Femur (tissue), 1 donor: Measurements from ENCODE around the gene OXGR1.
A peak's percentile ranks its signal among the peaks of the same experiment; 100 is the strongest.
"Not testable (repeated sequence)": the region's sequence is repeated elsewhere in the genome, so short reads cannot be mapped to it uniquely, and the experiment has no call there.

Source experiments
- DNase-seq: peaks from one replicate; pipeline ENCODE4 v3.0.0-alpha.2; 2017

The OXGR1 gene

DNA sequence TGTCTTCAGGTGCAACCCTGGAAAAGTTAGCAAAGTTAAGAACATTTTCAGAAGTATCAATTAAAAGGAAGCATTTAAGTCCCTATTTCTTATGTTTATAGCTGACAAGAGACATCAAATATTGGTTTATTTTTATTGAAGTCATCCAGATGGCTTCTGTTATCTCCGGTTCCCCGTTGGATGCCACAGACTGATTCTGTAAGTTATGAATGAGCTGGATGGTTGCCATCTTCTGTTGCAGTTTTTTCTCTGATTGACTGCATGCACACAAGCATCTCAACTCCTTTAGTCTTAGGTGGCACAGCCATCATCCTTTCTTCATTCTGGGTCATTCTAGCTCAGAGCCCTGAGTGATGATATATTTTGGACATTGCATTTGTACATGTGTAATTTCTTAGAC, 10.6 kb upstream of the OXGR1 start:
- DNase-seq = no peak

DNA sequence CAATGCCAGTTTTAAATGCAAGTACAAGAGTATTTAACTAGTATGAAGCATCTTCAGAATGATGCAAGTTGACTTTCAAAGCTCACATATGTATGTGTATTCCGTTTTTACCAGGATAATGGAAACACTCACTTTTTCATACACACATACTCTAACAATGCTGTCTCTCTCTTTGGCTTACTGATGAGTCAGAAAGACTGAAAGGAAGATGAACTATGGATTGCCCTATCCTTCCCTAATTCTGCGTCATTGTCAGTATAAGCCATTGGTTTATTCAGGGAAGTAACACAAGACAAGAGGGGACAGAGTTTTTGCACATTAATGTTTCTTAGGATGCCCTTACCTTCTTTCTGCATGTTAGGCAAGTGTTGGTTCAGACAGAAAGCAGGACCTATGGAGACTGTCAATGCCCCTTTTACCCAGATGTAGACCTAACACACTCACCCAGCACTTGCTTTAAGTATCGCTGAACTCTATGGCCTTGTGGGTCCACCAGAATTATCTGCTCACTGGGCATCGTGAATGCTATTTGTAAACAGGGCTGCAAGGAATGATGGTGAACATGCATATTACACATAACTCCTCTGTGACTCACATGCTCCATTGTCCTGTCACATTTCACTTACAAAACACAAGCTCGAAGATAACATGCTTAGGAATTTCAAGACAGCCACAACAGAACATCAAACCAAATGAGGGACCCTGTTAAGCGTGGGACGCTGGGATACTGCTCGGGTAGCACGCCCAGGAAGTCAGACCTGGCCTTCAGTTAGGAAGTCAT, 10.0 kb upstream of the OXGR1 start:
- DNase-seq = no peak

- DNase-seq = no peak
These were observed 8.8 kb upstream of the OXGR1 start for GRCh38 chr13:97003071-97003470.

DNA sequence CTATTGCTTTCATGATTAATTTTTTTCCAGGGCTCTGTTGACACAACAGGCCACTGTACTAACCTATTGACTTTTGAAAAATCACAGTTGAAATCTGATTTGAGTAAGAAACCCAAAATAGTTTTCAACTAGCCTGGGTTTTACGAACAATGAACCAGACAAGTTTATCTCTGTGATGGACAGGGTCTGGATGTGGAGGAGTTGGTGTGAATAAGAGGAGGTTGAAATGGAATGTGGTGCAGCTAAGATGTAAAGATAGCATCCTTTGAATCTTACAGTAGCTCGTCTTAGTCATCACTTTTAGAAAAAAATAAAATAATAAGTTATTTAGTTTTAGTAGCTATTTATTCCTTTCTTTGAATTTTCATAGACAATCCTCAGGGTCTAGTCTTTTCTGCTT, 8.3 kb upstream of the OXGR1 start:
- DNase-seq = no peak

DNA sequence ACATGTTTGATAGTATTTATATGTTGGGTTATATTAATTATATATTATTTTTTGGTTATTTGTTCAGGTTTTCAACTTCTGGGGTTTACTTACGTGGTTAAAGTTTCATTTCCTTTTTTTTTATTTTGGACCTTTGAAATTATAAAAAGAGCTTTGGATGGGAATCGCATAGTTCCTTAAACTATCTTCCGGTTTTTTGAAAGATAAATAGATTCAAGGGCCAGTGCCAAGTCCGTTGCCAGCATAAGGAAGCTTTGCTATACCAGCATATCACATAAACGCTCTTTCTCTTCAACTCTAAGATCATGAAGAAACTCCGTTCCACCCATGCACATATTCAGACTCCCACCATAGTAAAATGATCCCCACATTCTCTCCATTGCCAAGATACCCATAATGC, 7.4 kb upstream of the OXGR1 start:
- no peak for DNase-seq

DNA sequence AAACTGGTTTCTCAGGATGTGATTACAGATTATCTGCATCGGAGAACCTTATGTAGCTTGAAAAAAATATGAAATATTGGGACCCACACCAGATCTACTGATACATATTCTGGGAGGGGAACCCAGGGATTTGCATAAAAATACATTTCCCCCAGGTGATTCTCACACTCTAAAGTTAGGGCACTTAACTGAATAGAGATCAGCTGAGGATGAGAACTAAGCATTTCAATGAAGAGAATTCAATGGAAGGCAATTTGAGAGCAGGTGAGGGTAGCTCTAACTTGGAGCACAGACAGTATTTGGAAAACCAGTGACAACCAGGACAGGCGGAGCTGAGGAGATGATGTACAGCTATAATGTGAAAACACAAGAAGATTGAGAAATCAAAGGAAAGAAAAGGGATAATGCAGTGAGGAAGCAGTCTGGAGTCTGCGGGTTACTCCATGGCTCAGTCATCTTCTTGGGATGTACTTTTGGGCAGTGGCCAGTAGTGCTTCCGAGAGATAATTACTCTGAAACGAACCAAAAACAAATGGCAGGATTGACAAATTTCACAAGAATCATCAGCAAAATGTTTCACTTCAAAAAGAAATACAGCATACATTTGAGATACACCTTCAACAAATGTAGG, 6.1 kb upstream of the OXGR1 start:
- no peak for DNase-seq

DNA sequence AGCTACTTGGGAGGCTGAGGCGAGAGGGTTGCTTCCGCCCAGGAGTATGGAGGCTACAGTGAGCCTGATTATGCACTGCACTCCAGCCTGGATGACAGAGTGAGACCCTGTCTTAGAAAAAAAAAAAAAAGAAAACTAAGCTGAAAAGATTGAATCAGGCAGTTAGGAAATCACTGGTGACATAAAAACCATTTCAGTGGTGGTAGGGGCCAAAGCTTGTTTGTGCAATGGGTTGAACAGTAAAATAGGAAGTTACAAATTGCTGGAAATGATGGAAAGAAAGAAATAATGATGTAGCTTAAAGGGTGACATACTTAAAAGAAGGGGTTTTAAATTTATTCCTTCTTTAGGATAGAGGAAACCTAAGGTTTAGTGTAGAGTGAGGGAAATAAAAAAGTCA, 4.8 kb upstream of the OXGR1 start:
- DNase-seq = no peak

- DNase-seq = no peak
These were observed 3.8 kb upstream of the OXGR1 start for GRCh38 chr13:96998051-96998450.

DNA sequence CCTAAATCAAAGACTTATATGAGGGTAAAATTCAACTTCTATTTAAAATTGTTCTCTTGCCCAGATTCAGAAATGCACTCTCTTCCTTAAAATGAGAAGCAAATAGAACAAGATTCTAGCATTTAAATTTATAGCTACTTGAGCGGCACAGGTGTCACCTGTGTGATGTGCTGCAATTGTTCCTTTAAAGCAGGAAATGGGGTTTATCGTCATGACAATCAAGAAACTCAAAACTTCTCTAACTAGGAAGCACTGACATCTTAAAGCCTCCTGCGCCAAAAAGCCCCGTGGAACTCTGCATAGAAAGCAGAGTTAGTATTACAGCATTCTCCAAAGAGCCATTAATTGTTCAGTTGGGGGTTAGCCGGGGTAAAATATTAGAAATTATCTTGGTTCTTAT, 2.6 kb upstream of the OXGR1 start:
- DNase-seq = no peak

DNA sequence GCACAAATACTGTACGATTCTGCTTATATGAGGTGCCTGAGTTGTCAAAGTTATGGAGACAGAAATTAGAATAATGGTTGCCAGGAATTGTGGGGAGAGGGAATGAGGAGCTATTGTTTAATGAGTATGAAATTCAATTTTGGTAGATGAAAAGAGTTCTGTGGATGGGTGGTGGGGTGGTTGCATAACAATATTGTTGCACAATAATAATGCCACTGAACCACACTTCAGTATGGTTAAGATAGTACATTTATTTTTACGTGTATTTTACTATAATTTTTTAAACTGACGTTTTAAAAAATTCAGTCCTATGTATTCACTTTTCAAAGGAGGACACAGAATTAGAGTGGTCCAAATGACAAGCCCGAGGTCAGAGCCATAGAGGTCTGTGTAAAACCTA, 1.8 kb upstream of the OXGR1 start:
- DNase-seq = no peak

GRCh38 chr13:96994858-96995243, 575 bp upstream of the OXGR1 start:
- no peak for DNase-seq

- peak; percentile 52 for DNase-seq
These were observed 651 bp downstream of the OXGR1 start for GRCh38 chr13:96993634-96994016.

GRCh38 chr13:96992633-96993032, 1.6 kb downstream of the OXGR1 start:
- no peak for DNase-seq

DNA sequence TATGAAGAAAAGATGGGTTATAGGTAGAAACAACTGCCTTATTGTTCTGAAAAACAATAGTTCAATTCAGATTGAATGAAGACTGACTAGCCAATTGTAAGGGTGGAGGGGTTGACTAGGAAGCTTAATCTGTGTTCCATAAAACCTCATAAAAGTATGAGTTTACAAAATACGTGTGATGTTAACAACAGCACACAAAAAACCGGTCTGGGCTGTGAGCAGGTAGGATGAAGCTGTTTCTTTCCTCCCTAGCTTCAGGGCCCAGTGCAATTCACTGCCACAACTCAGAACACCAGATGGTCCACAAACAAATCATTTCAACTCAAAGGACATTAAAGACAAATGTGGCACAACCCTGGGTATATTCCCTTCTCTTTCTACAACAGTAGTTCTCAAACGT, 3.2 kb downstream of the OXGR1 start:
- DNase-seq = no peak

DNA sequence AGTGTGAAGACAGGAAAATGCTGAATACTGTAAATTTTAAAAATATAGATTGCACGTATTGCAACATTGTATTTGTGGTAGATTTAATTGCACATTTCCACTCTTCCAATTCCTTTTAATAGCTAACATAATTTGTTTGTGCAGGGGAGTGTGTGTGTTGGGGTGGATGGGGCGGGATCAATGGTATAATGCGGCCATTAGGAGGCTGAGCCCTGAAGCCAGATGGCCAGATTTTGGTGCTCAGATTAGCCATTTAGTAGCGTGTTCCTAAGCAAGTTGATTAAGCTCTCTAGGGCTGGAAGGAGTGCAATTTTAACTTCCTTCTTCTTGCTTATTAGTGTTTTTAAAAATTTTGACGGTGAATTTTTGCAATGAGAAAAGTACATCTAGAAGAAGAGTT, 5.8 kb downstream of the OXGR1 start:
- no peak for DNase-seq

DNA sequence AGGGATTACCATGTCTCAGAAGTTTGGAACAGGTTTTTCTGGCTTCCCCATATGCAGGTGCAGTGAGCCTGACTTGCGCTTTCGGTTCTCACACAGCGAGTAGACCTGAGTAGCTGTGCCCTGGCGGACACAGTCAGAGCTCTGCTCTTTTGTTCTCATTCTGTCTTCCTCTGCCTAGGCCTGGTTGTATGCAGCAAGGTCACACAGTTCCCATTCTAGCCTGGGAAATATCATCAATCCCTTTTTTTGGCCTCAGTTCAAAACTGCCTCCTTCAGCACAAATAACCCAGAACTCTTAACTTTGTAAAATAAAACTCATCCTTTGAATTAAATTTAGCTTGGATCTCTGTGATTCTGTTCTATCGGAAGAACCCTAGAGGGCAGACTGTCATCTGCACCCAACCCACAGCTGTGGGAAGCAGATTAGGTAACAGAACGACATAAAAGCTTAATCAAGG, 10.2 kb downstream of the OXGR1 start:
- DNase-seq = no peak

DNA sequence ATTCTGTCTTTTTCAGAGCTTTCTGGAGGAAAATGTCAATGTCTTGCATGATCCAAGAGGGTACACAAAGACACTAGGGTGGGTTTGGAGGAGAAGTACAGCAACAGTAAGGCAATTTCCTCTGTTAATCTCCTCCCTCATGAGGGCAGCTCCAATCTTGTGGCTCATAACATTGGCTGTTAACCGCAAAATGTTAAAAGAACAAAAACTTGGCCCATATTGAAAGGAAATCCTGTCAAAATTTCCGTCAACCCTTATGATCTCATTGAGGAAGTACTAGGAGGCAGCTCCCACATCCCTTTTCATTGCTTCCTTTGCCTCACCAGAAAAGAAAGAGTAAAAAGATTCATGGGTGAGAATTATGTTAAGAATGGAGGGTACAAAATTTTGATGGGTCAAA, 11.6 kb downstream of the OXGR1 start:
- no peak for DNase-seq

- DNase-seq = not testable (repeated sequence)
These were observed 14.4 kb downstream of the OXGR1 start for GRCh38 chr13:96979861-96980260.

- DNase-seq = no peak
These were observed 26.2 kb downstream of the OXGR1 start for GRCh38 chr13:96968027-96968426.

DNA sequence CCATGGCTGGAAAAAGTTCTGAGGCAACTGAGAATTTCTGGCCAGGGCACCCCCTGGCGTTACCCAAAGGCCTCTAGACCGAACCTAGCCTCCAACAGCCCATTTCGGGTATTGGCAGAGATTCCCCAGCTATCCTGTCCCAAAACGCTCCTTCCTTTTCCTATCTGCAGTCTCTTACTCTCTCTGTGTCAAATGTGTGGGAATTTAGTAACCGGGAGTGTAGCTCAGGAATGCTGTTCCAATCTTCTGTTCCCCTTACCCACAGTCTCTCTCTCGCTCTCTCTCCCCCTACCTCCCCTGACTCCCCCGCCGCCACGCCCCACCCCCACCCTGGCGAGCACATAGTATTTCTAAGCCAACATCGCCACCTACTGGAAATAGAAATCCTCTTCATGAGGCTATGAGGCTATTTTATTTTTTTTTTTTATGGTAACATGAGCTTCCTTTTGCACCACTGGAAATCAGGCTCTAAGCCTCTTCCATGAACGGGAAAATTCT, 27.0 kb downstream of the OXGR1 start:
- DNase-seq = no peak

DNA sequence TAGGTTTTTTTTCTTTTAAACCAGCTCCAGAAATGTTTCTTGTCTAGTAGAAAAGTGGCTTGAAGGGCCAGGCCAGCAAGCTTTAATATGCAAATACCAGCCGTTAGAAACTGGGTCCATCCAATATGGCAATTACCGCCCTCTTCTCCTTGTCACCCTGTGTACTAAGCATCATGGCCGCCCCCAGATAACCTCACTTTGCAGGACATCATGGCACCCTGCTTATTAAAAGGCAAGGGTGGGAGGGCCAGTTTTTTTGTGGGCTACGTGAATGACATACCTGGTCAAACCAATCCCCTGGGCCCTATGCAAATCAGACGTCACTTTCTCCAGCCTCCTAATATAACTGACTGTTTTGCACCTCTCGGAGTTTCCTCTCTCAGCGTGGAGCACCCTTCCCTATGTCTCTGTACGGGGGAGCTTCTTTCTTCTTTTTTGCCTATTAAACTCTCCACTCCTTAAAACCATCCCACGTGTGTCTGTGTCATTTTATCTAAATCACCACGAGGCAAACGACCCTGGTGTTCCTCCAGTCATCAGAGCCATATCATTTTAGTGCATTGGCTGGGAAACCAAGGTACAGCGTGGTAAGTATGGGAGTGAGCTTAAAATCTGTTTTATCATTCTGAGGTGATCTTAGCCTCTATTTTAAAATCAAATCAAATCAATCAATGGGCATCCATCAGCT, 27.7 kb downstream of the OXGR1 start:
- no peak for DNase-seq

- DNase-seq = no peak
These were observed 30.3 kb downstream of the OXGR1 start for GRCh38 chr13:96963786-96964475.

DNA sequence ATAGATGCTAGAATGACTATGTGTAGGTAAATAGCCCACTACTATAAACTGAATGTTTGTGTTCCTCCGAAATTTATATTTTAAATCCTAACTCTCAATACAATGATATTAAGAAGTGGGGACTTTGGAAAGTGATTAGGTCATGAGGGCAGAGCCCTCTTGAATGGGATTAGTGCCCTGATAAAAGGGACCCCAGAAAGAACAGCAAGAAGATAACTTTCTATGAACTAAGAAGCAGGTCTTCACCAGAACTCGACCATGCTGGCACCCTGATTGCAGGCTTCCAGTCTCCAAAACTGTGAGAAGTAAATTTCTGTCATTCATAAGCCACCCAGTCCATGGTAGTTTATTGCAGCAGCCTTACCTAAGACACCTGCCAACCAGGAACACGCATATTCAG, 33.9 kb downstream of the OXGR1 start:
- DNase-seq = no peak
